Activated naive CD8-positive, alpha-beta T cell (primary cell): ENCODE results near the gene TUBB1.
A peak's percentile ranks its signal among the peaks of the same experiment; 100 is the strongest.

Source experiments
- H3K27ac Mint-ChIP-seq: one replicate; pipeline ENCODE4 v1.8.0; 2021; ENCODE audit warnings: mixed read lengths
- H3K27me3 Mint-ChIP-seq: one replicate; pipeline ENCODE4 v1.8.0; 2021; ENCODE audit warnings: mixed read lengths
- H3K36me3 Mint-ChIP-seq: one replicate; pipeline ENCODE4 v1.8.0; 2021; ENCODE audit warnings: mixed read lengths
- H3K4me1 Mint-ChIP-seq: one replicate; pipeline ENCODE4 v1.8.0; 2021; ENCODE audit warnings: low read depth, mixed read lengths
- H3K4me3 Mint-ChIP-seq: one replicate; pipeline ENCODE4 v1.8.0; 2021; ENCODE audit warnings: mild to moderate bottlenecking, mixed read lengths
- H3K9me3 Mint-ChIP-seq: one replicate; pipeline ENCODE4 v1.8.0; 2021; ENCODE audit warnings: low read depth, mixed read lengths

Gene TUBB1

GRCh38 chr20:58985656-58986055 lies 33.6 kb upstream of the TUBB1 start:
- Mint-ChIP-seq H3K4me1 (peaks cover 38% of the 10 kb centered on the region), H3K27ac (peak overlapping the region; percentile 41), H3K27me3 (no peaks in the 10 kb centered on the region), H3K9me3 (no peaks in the 10 kb centered on the region), H3K4me3 (no peak overlapping the region), H3K36me3 (peaks cover 9% of the 10 kb centered on the region)

GRCh38 chr20:58986286-58986967 lies 32.8 kb upstream of the TUBB1 start:
- H3K4me3 Mint-ChIP-seq: no peak overlapping the region
- H3K4me1 Mint-ChIP-seq: peaks cover 38% of the 10 kb centered on the region
- no peaks in the 10 kb centered on the region for H3K9me3 Mint-ChIP-seq
- H3K36me3 Mint-ChIP-seq: peaks cover 9% of the 10 kb centered on the region
- H3K27me3 Mint-ChIP-seq: no peaks in the 10 kb centered on the region
- peak overlapping the region; percentile 16 for H3K27ac Mint-ChIP-seq

- H3K4me3 Mint-ChIP-seq: no peak overlapping the region
- H3K27me3 Mint-ChIP-seq: no peaks in the 10 kb centered on the region
- H3K4me1 Mint-ChIP-seq: peaks cover 36% of the 10 kb centered on the region
- no peaks in the 10 kb centered on the region for H3K9me3 Mint-ChIP-seq
- H3K27ac Mint-ChIP-seq: no peak overlapping the region
- peaks cover 9% of the 10 kb centered on the region for H3K36me3 Mint-ChIP-seq
Observed at GRCh38 chr20:58986968-58987517, 32.2 kb upstream of the TUBB1 start.

- H3K27ac Mint-ChIP-seq: no peak overlapping the region
- H3K27me3 Mint-ChIP-seq: no peaks in the 10 kb centered on the region
- H3K4me1 Mint-ChIP-seq: peaks cover 28% of the 10 kb centered on the region
Observed at GRCh38 chr20:58987790-58988564, 31.3 kb upstream of the TUBB1 start.

DNA sequence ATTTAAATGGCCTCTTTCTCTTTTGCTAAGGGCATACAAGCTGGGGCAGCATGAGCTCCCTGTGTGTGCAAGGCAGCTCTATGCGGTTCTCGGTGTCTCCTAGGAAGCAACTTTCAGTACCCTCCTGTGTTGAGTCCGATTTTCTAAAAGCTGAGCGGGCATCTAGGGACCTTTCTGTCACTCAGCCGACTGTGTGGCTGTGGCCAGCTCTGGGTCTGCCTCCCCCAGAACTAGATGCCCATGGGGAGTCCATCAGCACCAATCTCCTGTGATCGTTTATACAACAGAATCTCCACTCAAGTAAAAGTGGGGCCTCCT lies 30.7 kb upstream of the TUBB1 start:
- Mint-ChIP-seq H3K36me3 (peaks cover 4% of the 10 kb centered on the region), H3K27ac (no peak overlapping the region), H3K4me1 (peaks cover 25% of the 10 kb centered on the region), H3K9me3 (no peaks in the 10 kb centered on the region), H3K4me3 (no peak overlapping the region), H3K27me3 (no peaks in the 10 kb centered on the region)

More at GRCh38 chr20:58987790-58988564, 31.3 kb upstream of the TUBB1 start:
- H3K9me3 Mint-ChIP-seq: no peaks in the 10 kb centered on the region
- no peak overlapping the region for H3K4me3 Mint-ChIP-seq
- H3K36me3 Mint-ChIP-seq: peaks cover 4% of the 10 kb centered on the region

- H3K36me3 Mint-ChIP-seq: peaks cover 4% of the 10 kb centered on the region
- H3K27me3 Mint-ChIP-seq: no peaks in the 10 kb centered on the region
- no peaks in the 10 kb centered on the region for H3K9me3 Mint-ChIP-seq
- H3K27ac Mint-ChIP-seq: no peak overlapping the region
- H3K4me1 Mint-ChIP-seq: peaks cover 18% of the 10 kb centered on the region
- no peak overlapping the region for H3K4me3 Mint-ChIP-seq
Observed at GRCh38 chr20:58989196-58989595, 30.0 kb upstream of the TUBB1 start.

GRCh38 chr20:58990651-58991445 lies 28.4 kb upstream of the TUBB1 start:
- Mint-ChIP-seq H3K9me3 (no peaks in the 10 kb centered on the region), H3K4me1 (peaks cover 7% of the 10 kb centered on the region), H3K27me3 (no peaks in the 10 kb centered on the region), H3K27ac (no peak overlapping the region), H3K4me3 (no peak overlapping the region), H3K36me3 (peaks cover 7% of the 10 kb centered on the region)

DNA sequence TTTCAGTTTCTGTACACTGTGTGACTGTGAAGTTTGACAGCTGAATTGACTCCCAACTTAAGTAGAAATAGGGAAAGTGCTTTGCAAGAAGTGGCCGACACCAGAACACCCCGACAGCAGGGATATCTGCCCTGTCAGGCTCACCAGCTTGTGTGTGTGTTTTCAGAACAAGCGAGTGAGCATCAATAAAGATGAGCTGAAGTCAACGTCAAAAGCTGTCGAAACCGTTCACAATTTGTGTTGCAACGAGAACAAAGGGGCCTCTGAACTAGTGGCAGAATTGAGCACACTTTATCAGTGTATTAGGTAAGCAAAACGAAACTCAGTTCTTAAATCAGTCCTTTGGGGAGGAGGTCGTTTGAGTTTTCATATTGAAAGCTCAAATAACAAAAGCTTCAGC lies 27.5 kb upstream of the TUBB1 start:
- Mint-ChIP-seq H3K4me1 (peaks cover 3% of the 10 kb centered on the region), H3K27ac (no peak overlapping the region), H3K36me3 (peaks cover 8% of the 10 kb centered on the region), H3K4me3 (no peak overlapping the region), H3K9me3 (no peaks in the 10 kb centered on the region), H3K27me3 (no peaks in the 10 kb centered on the region)

DNA sequence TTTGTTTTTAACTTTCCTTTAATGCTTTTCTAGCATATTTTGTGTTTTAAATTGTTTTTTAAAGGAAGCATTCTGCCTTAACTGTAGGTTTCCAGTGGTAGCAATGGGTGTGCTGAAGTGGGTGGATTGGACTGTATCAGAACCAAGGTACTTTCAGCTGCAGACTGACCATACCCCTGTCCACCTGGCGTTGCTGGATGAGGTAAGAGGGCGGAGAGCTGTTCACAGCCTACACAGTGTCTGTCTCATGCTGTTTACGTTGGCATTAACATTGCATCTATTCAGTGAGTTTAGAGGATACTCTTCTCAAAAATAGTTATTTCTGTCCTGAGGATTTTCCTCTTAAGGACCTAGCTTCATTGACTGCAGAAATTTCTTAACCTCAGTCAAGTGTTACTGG lies 26.3 kb upstream of the TUBB1 start:
- Mint-ChIP-seq H3K27ac (no peak overlapping the region), H3K4me3 (no peak overlapping the region), H3K27me3 (no peaks in the 10 kb centered on the region), H3K9me3 (no peaks in the 10 kb centered on the region), H3K36me3 (peaks cover 14% of the 10 kb centered on the region), H3K4me1 (no peaks in the 10 kb centered on the region)

DNA sequence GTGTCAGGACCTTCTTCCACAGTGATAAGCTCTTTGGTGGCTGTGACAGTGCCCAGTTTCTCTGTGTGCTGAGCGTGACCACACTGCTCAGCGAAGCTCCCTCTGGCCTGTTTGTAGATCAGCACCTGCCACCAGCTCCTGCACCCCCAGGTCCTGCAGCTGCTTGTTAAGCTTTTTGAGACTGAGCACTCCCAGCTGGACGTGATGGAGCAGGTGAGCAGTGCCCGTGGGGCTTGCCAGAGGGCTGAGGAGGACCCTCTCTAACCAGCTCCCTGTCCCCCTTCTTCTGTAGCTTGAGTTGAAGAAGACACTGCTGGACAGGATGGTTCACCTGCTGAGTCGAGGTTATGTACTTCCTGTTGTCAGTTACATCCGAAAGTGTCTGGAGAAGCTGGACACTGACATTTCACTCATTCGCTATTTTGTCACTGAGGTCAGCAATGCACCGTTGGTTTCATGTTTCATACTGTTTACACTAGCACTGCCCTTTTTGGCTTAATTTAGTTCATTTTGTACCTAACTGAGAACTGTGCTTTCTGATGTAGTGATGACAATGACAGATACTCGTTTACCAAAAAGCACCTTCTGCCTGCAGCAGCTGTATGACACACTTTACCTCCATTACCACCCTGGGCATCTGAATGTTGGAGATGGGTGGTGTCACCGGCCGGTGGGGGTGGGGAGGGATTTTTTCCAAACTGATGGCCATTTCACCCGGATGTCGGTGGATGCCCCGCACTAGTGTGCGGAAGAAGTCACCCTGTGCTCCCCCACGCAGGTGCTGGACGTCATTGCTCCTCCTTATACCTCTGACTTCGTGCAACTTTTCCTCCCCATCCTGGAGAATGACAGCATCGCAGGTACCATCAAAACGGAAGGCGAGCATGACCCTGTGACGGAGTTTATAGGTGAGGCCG lies 25.6 kb upstream of the TUBB1 start:
- Mint-ChIP-seq H3K4me1 (no peaks in the 10 kb centered on the region), H3K36me3 (peaks cover 14% of the 10 kb centered on the region), H3K27ac (no peak overlapping the region), H3K27me3 (no peaks in the 10 kb centered on the region), H3K4me3 (no peak overlapping the region), H3K9me3 (no peaks in the 10 kb centered on the region)

DNA sequence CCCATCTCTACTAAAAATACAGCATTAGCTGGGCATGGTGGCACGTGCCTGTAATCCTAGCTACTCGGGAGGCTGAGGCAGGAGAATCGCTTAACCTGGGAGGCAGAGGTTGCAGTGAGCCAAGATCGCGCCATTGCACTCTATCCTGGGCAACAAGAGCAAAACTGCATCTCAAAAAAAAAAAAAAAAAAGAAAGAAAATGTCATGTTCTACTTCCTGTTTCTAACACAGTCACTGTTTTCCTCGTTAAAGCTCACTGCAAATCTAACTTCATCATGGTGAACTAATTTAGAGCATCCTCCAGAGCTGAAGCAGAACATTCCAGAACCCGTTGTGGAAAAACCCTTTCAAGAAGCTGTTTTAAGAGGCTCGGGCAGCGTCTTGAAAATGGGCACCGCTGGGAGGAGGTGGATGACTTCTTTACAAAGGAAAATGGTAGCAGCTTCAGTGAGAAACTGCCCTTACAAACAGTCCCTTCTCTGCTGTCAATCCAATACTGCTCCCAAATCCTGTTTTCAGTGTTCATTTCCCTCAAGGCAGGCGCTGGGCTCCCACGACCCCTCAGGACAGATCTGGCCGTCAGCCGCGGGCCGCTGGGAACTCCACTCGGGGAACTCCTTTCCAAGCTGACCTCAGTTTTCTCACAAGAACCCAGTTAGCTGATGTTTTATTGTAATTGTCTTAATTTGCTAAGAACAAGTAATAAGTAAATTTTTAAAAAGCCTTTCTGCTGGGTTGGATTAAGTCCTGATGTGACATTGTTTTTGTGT lies 24.7 kb upstream of the TUBB1 start:
- H3K9me3 Mint-ChIP-seq: no peaks in the 10 kb centered on the region
- H3K36me3 Mint-ChIP-seq: peaks cover 10% of the 10 kb centered on the region
- H3K27ac Mint-ChIP-seq: no peak overlapping the region
- no peaks in the 10 kb centered on the region for H3K27me3 Mint-ChIP-seq
- no peaks in the 10 kb centered on the region for H3K4me1 Mint-ChIP-seq
- no peak overlapping the region for H3K4me3 Mint-ChIP-seq

- no peak overlapping the region for H3K4me3 Mint-ChIP-seq
- H3K4me1 Mint-ChIP-seq: no peaks in the 10 kb centered on the region
- peaks cover 10% of the 10 kb centered on the region for H3K36me3 Mint-ChIP-seq
- no peaks in the 10 kb centered on the region for H3K27me3 Mint-ChIP-seq
- H3K9me3 Mint-ChIP-seq: no peaks in the 10 kb centered on the region
- no peak overlapping the region for H3K27ac Mint-ChIP-seq
Observed at GRCh38 chr20:58995461-58996225, 23.6 kb upstream of the TUBB1 start.

DNA sequence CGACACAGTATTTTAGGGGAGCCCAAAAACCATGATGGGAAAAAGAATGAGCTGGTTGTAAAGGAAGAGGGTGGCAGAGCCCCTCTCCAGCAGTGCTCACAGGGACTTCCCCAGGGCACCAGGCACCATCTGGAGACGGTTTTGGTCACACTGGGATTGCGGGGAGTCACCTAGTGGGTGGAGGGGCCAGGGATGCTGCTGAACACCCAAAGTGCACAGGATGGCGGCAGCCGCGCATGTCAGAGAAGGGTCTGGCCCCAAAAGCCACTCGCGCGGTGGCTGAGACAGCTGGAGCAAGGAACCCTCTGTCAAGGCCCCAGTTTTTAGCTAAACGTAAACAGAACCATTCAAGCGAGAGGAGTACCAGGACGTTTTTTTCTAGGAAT lies 23.0 kb upstream of the TUBB1 start:
- Mint-ChIP-seq H3K9me3 (no peaks in the 10 kb centered on the region), H3K36me3 (peaks cover 10% of the 10 kb centered on the region), H3K4me3 (no peak overlapping the region), H3K4me1 (no peaks in the 10 kb centered on the region), H3K27ac (no peak overlapping the region), H3K27me3 (no peaks in the 10 kb centered on the region)
